OCI-LY3 (cell line): ENCODE measurements around the gene ZNF775.

Experiments used
- EZH2phosphoT487 ChIP-seq: fragments of 200-600 bp; shearing (Covaris generic); IDR thresholded peaks from 2 replicates; pipeline ENCODE4 v1.6.1; 2018; ENCODE audit warnings: antibody characterized with exemption, mixed run types, low read depth
- TF ChIP-seq, protein P1 (sequence below): fragments of 200-600, 300-600 bp; sonication (generic); IDR thresholded peaks from 2 replicates; pipeline ENCODE4 v1.5.1; 2014; ENCODE audit warnings: antibody characterized with exemption, low read length, low read depth

DNA sequence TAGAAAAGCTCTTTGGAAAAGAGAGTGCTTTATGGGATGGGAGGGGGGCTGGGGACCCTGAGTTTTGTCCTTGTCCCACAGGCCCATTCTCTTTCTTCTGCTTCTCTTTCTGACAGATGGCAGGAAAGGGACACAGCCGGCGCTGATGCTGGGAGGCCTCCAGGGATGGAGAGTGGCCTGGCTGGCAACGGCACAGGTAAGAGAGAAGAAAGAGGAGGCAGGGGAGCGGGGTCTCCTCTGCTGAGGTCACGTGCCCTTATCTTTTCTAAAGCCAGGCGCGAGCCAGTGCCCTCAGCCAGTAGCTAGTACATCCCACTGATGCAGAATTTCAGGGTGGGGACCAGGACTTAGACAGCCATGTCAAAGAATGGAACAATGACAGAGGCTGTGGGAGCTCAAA, 9.2 kb downstream of the ZNF775 start:
- TF ChIP-seq, protein P1, sequence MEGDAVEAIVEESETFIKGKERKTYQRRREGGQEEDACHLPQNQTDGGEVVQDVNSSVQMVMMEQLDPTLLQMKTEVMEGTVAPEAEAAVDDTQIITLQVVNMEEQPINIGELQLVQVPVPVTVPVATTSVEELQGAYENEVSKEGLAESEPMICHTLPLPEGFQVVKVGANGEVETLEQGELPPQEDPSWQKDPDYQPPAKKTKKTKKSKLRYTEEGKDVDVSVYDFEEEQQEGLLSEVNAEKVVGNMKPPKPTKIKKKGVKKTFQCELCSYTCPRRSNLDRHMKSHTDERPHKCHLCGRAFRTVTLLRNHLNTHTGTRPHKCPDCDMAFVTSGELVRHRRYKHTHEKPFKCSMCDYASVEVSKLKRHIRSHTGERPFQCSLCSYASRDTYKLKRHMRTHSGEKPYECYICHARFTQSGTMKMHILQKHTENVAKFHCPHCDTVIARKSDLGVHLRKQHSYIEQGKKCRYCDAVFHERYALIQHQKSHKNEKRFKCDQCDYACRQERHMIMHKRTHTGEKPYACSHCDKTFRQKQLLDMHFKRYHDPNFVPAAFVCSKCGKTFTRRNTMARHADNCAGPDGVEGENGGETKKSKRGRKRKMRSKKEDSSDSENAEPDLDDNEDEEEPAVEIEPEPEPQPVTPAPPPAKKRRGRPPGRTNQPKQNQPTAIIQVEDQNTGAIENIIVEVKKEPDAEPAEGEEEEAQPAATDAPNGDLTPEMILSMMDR: no peak
- no peak for TF ChIP-seq EZH2phosphoT487
